HG03460 (cell line): ENCODE measurements around the gene ADAM29.
"Not testable (repeated sequence)": the region's sequence is repeated elsewhere in the genome, so short reads cannot be mapped to it uniquely, and the experiment has no call there.

Experiments
- ATAC-seq: cut with Tn5 transposase; IDR thresholded peaks from one replicate; pipeline ENCODE4 v1.9.1; 2021; ENCODE audit not compliant: unreplicated experiment

ADAM29 gene

DNA sequence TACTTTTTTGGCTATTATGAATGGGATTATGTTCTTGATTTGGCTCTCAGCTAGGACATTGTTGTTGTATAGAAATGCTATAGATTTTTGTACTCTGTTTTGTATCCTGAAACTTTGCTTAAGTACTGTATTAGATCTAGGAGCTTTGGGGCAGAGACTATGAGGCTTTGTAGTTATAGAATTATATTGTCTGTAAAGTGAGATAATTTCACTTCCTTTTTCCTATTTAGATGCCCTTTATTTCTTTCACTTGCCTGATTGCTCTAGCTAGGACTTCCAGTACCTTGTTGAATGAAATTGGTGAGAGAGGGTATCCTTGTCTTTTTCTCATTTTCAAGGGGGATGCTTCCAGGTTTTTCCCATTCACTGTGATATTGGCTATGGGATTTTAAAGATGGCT lies 28.1 kb downstream of the ADAM29 start:
- no peak for ATAC-seq

DNA sequence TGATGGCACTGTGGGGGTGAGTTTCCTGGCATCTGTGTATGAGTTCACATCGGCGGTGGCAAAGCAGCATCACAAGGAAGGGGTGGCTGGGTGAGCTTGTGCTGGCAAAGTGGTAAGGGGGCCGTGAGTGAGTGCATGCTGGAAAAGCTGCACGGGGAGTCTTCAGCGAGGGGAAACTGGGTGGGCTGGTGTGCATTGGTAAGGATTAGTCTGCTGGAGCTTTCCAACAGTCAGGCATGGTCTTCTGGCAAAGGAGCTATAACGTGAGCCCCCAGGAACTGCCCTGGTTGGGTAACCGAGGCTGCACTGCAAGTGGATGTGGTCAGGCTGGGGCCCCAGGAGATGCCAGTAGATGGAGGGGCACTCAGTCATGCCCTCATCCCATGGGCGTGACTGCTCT lies 30.7 kb downstream of the ADAM29 start:
- no peak for ATAC-seq

DNA sequence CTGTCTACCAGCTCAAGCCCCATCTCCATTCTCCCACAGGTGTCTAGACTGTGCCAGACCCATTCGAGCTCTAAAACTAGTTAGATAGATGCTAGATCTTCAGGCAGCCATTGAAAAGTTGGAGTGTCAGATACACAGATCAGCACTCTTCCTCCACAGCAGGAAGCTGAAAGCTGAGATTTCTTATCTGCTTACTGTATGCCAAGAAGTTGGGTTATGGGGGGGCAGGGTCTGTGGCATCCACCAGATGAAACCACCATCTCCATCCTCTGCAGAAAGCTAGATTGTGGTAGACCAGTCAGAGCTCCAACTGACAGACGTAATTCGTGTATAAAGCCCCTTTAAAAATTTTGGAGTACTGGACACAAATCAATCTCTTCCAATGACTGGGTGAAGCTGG lies 54.8 kb downstream of the ADAM29 start:
- ATAC-seq = no peak

DNA sequence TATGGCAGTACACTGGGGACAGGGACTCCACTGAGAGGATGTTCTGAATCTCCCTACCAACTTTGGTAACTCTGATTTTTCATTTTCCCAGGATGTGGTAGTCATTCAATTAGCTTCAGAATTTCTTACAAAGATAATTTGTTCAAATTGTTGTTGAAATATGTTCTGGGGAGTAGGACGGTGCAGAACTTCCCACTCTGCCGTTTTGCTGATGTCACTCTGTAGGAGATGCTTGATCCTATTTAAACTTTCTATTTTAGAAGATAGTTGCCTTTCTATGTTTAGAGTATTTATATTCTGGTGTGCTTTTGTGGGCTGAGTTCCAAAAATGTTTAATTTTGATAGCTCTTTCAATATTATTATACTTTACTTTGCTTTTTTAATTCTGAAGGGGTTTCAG lies 55.2 kb downstream of the ADAM29 start:
- ATAC-seq = no peak

DNA sequence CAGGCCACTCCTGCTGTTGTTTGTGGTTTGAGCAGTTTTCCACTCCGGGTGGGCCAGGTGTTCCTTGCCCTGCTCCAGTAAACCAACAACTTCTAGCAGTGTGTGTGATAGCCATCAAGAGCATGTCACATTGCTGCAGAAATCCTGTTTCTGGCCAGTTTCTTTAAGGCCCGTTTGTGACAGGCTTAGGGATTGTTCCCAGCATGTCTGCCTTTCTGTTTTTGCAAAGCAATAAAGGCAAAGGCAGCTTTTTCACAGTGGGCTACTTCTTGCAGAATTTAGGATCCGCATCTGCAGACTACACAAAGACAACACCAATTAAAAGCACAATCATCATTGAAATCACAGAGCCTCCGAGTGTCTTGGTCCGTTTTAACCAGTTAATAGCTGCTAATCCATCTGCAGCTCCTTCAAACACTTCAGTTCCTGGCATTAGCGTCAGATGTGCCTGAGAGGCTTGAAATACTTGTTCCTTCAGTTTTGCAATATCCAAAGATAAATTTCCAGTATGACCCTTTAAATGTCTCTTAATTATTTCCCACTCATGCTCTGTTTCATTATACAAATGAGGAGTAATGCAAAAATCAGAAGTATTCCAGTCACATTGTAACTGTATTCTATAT lies 65.1 kb downstream of the ADAM29 start:
- ATAC-seq = no peak

DNA sequence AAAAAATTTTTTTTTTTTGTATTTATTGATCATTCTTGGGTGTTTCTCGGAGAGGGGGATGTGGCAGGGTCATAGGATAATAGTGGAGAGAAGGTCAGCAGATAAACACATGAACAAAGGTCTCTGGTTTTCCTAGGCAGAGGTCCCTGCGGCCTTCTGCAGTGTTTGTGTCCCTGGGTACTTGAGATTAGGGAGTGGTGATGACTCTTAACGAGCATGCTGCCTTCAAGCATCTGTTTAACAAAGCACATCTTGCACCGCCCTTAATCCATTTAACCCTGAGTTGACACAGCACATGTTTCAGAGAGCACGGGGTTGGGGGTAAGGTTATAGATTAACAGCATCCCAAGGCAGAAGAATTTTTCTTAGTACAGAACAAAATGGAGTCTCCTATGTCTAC lies 65.7 kb downstream of the ADAM29 start:
- ATAC-seq = not testable (repeated sequence)

DNA sequence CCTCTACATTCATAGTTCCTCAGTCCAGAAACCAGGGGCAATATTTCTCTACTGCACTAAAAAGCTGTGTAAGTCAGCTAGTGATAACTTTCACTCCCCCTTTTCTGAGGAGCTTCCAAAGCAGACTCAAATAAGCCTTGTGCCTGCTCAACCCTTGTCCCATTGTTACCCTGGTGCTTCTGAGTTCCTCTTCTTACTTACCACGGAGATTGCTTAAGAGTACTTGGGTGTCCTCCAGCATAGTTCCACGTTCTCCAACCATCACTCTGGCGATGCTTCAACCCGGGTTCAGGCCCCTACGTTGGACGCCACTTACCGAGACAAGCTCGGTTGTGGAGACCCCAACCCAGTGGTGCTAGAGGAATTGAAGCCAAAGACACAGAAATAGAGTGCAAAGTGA lies 71.6 kb downstream of the ADAM29 start:
- ATAC-seq = no peak

DNA sequence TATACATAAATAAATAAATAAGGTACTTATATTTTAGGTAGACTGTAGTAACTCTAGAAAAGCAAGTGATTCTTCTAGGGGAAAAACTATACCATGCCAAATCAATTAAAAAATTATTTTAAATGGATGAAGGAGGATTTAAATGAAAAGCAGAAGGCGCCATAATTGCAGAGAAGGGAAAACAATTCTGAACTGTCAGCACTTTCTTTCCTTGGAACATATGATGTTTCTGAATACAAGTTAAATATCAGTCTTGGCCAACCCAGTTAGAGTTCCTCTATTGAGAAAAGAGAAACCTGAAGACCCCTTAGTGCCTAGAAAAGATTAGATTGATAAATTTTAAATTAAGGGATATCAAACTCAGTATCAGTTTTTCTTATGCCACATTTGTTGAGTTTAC lies 75.8 kb downstream of the ADAM29 start:
- ATAC-seq = no peak

DNA sequence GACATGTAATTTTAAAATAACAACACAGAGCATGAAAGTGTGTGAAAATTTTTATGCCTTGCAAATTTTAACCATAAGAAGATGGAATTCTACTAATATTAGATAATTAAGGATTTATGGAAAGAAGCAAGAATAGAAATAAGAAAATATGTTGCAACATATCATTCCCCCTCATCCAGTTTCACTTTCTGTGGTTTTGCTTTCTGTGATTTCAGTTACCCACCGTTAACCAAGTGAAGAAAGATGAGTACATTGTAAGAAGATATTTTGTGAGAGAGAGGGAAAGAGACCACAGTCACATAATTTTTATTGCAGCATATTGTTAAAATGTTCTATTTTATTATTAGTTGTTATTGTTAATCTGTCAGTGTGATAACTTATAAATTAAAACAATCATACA lies 77.9 kb downstream of the ADAM29 start:
- no peak for ATAC-seq

DNA sequence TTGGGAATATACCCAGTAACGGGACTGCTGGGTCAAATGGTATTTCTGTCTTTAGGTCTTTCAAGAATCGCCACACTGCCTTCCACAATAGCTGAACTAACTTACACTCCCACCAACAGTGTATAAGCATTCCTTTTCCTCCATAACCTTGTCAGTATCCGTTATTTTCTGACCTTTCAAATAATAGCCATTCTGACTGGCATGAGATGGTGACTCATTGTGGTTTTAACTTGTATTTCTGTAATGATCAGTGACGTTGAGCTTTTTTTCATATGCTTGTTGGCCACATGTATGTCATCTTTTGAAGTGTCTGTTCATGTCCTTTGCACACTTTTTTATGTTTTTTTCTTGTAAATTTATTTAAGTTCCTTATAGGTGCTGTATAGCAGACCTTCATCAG lies 81.2 kb downstream of the ADAM29 start:
- ATAC-seq = no peak

DNA sequence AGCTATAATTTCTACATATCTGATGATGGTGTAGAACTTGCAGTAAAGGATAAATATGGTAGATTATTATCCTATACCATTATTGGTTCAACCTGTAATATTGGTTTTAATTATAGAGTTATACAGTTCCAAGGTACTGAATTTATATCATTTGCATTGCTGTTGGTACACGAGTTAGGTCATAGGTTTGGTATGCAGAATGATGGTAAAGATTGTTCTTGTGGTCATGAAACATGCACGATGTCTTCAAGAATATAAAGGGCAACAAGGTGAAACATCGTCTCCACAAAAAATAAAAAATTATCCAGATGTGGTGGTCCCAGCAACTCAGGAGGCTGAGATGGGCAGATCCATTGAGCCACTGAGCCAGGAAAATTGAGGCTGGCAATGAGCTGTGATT lies 99.6 kb downstream of the ADAM29 start:
- no peak for ATAC-seq

DNA sequence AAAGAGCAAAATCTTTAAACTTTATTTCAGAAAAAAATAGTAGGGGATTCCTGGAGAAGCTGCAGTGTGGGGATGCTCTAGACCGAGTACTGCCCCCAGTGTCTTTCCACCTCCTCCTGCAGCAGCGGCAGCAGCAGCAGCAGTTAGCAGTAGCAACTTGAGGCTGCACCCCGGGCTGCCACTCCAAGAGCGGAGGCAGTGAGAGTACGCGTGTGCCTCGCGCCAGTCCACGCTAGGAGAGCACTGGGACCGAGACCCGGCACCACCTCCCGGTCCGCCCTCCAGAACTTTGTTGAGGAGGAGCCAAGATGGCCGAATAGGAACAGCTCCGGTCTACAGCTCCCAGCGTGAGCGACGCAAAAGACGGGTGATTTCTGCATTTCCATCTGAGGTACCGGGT lies 101.3 kb downstream of the ADAM29 start:
- ATAC-seq = not testable (repeated sequence)
